GM19043 (cell line): ENCODE data around the gene MTURN.

ENCODE experiments used
- ATAC-seq: cut with Tn5 transposase; IDR thresholded peaks from one replicate; pipeline ENCODE4 v1.9.1; 2021; ENCODE audit warnings: low read depth; ENCODE audit not compliant: unreplicated experiment

MTURN gene

GRCh38 chr7:30135301-30136116, 723 bp downstream of the MTURN start:
- peak; percentile 14 for ATAC-seq

- no peak for ATAC-seq
These were observed 1.4 kb downstream of the MTURN start for GRCh38 chr7:30136117-30136731.

DNA sequence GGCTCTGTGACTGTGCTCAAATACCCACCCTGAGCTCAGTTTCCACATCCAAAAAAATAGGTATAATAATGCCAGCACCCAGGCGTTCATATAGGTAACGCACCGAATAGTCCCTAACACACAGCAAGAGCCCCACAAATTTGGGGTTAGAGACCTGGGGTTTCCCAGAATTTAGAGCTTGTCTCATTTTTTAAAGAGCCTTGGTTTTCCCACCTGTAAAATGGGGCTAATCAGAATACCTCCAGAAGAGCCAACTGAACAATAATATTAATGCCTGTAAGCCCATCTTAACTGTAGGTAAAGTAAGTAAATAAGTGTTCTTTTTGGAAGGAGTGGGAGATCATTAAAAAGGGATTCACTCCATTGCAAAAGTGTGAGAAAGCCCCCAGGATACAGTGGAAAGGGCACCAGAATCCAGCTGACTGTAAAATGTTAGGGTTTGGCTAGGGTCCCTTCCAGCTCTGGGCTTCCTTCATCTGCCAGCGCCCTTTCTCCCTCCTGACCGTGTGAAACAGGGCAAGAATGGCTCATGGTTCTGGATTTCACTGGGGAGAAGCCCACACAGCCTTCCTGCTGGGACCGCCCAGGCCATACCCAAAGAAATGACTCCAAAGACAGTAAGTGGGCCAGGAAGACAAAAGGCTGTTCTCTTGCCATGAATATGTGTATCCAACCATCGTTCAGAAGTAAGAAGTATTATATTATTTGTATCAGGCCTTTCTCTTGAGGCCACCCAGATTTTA, 2.1 kb downstream of the MTURN start:
- ATAC-seq = no peak

GRCh38 chr7:30139836-30140384, 5.1 kb downstream of the MTURN start:
- no peak for ATAC-seq

DNA sequence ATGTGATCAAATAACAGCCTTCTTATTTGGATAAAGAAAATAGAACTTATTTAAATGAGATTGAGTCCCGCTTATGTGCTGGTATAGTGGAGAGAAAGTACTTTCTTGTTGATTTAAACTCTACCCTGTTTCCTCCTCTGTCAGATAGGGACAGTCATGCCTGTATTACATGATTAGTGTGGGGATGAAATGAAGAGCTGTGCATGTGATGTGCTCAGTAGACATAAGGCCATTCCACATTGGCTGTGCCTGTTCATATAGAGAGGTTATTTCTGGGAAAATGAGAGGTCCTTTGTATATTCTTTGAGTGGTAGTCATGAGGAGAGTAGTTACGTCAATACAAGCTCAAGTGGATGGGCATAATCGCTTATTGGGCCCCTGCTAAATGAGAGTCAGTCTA, 5.7 kb downstream of the MTURN start:
- no peak for ATAC-seq

GRCh38 chr7:30142710-30143109, 7.9 kb downstream of the MTURN start:
- ATAC-seq = no peak

DNA sequence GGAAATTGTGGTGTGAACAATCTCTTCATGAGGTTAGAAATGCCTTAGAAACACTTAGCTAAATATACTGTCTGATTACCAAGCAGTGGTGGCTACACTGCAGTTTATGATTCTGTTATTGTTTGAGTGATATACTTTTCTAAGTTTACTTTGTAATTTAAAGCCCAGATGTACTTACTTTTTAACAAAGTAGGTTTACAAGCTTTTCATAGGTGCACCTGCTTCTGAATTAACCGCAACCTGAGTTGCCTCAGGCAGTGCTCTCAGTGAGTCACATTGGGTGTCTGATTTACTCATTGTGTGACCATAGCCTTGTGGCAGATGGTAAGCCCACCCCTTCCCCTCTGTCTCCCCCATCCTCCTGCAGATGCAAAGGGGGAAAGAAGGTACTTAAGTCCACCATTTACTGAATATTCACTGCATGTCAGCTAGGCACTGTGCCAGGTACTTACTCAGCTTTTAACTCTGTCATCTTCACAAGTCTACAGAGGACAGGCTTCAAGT, 9.0 kb downstream of the MTURN start:
- ATAC-seq = no peak

- ATAC-seq = no peak
These were observed 10.0 kb downstream of the MTURN start for GRCh38 chr7:30144657-30145306.

DNA sequence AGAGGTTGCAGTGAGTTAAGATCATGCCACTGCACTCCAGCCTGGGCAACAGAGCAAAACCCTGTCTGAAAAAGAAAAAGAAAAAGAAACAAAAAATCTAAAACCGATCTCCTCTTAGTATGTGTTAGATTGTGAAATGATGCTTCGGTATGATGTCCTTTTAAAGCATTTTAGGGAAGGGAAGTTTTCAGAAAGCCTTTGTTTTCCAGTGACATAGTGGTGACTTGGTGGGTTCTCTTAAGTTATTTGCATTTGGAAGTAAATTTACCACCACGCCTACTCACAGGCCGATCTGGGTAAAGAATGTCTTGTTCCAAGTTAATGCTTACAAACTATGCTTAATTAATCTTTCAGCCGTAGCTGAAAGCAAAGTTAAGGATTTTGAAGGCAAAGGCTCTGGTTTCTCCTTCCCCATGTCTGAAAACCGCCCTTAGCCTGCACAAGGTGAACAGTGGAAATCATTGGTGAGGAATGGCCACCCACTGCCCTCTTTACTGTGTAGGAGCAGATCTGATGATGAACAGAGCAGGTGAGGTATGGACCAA, 10.7 kb downstream of the MTURN start:
- no peak for ATAC-seq

DNA sequence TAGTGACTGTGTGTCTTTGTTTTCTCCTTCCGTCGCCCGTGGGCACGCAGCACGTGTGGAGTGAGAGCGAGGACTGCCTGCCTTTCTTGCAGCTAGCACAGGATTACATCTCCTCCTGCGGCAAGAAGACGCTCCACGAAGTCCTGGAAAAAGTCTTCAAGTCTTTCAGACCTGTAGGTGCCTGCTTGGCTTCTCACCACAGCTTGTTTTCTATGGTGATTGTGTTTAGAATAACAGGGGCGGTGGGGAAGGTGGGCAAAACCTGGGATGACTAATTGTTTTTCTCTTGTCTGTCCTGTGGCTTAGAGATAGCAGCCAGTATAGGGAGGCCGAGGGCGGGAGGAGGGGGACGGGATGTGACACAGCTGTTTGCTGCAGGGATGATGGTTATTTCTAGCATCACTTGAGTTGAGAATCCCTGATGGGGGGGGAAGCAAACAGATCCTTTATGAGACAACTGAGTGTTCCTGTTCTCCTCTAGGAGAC, 11.4 kb downstream of the MTURN start:
- ATAC-seq = no peak

DNA sequence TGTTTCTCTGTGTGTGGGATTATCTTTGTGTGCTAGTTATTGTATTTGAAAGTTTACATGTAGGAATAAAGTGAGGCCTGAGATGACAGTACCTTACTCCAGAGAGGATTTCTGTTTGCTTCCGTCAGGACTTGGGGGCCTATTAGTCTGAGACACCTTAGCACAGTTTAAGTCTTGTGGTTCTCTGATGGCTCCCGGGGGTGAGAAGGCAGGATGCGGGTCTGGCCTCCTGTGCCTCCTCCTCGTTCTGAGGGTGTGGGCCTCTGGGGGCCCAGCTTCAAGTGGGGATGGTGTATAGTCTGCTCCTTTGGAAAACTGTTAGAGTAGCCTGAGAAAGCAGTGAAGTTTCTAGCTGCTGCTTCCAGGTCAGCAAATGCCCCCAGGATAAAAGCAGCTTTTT, 12.4 kb downstream of the MTURN start:
- no peak for ATAC-seq

DNA sequence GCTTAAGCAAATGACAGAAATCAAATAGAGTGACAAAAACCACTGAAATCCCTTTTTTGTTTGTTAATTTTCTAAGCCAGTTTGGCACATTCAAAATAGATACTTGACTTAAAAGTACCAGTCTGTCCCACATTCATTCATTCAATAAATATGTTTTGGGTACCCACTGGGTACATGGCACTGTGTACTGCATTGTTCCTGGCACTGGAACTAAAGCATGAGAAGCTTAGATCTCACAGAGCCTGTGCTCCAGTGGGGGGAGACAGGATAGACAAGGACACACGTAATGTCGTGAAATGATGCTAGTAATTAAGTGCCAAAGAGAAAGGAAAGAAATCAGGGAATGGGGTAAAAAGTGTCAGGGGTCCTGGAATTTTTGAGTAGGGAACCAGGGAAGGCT, 13.0 kb downstream of the MTURN start:
- no peak for ATAC-seq

DNA sequence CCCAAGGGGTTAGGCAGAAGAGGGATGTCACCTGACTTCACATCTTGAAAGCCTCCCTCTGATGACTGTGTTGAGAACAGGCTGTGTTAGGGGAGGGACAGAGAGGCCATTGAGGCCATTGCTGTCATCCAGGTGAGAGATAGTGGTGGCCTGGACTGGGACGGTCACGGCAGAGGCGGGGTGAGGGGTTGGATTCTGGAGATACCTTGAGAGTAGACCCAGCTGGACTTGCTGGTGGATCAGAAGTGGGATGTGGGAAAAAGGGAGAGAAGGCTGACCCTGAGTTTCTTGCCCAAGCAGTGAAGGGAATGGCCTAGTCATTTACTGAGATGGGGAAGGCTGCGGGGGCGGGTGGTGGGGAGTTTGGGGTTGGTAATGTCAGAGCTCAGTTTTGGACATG, 13.6 kb downstream of the MTURN start:
- ATAC-seq = no peak

DNA sequence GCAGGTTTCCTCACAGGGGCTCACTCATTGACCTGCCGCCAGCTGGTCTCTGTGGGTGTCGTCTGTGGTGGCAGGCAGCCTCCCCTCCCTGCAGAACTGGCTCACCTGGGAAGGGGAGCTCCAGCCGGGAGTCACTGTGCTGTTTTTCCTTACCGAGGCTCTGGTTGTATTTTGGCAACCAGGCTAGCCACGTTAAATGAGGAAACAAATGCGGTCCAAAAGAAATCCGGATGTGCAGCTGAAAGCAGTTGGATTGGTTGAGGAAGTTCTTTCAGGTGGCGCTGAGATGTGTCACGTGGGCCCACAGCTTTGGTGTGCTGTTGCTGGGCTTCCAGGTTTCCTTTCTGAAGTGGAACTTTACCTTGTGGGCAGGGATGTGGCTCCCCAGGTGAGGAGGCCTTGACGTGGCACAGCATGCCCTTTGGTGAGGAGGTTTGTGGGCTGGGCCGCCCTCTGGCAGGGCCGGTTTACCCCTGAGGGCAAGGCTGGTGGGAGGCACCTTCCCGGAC, 14.2 kb downstream of the MTURN start:
- no peak for ATAC-seq

DNA sequence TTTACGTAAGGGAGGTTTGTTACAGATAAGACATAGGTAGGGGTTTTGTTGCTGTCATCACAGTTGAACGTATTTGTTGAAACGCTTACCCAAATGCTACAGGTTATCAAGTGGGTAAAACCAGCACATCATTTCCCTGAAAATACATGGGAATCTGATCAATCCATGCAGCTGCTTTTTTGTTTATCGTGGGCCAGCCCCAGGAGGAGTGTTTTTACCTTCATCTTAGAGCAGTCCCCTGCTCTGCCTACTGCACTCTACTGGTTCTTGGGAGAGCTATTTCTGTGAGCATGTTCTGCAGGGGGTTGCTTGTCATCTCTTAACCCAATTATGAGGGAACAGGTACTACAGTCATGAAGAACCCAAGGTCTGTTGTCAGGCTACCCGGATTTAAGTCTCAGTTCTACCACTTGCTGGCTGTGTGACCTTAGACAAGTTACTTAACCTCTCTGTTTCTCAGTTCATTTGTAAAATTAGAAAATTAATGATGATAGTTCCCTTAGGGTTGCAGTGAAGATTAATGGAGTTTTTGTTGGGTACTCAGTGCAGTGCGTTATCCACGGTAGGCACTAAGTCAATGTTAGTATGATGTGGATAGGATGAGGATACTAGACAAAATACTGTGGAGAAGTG, 15.0 kb downstream of the MTURN start:
- ATAC-seq = no peak

GRCh38 chr7:30150711-30151110, 15.9 kb downstream of the MTURN start:
- no peak for ATAC-seq

- ATAC-seq = no peak
These were observed 19.4 kb downstream of the MTURN start for GRCh38 chr7:30154111-30154587.

DNA sequence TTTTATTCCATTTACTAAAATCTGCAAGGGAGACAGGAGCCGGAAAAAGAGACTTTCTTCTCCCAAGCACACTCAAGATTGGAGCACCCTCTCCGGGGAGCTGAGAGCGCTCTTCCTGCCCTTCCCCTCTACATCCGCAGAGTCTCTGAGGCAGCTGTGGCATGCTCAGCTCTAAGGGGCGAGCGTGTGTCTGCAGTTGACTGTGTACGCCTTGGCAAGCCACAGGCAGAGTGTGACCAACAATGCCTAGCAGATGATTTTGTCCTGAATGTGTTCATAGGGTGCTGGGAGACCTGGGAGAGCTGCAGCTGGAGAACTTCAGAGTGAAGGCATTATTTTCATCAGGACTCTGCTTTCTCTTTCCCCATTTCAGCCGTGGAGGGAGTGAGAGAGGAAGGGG, 20.7 kb downstream of the MTURN start:
- no peak for ATAC-seq

DNA sequence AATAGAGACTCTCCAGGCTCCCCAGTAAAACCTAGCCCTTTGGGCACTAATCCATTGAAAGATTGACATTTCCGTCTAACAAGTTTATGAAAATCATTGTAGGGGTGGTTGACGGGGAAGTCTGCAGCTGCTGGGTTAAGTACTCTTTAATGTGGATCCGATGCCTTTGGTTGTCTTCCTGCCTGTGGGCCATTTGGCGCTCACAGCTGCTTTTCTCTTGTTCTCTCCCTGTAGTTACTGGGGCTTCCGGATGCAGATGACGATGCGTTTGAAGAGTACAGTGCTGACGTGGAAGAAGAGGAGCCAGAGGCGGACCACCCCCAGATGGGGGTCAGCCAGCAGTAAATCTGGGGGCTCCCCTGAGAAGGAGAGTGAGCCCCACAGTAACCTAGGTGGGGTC, 22.4 kb downstream of the MTURN start:
- no peak for ATAC-seq
